ENCODE data around the gene SLC1A3. TPM values are rescaled to one million over a fixed set of nuclear protein-coding genes. Genes with fewer than 3 reads are reported as not detected.

SLC1A3 gene
- total RNA-seq, 2 donors from 2014 or later, result 10.5 to 12.7 TPM

DNA sequence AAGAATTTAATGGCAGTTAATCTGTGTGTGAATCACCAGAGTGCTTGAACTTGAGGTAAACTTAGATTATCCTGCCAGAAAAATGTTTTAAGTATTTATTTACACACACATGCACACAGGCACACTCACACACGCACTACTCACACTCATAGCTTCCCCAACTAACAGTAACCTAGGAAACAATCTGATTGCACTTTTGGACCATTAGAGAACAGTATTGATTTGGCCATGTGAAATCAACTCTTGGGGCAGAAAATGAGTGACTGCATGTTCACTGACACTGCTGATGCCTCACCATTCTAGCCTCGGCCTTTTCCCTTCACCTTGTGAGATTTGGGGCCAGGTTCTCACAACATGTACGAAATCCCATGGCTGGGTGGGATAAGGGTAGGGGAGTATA lies 64.1 kb downstream of the SLC1A3 start:
- Histone ChIP-seq H3K36me3 (no peaks in the 10 kb centered on the region), H3K27ac (no peak overlapping the region), H3K27me3 (replicated peaks; ENCODE audit: insufficient read depth) (no peaks in the 10 kb centered on the region), H3K4me3 (no peak overlapping the region), H3K4me1 (replicated peaks) (no peaks in the 10 kb centered on the region), H3K9me3 (no peaks in the 10 kb centered on the region)
- 94% methylated on average over 3 of the region's 3 CpGs for WGBS
- intact Hi-C loops (cut with DNase I), result no loop called here
- no peak for DNase-seq (ENCODE audit: low spot score)
- TF ChIP-seq POLR2A (IDR thresholded peaks at IDR 0.05) (no peak), POLR2AphosphoS5 (IDR thresholded peaks at IDR 0.05) (no peak)
- TF ChIP-seq, protein P1, sequence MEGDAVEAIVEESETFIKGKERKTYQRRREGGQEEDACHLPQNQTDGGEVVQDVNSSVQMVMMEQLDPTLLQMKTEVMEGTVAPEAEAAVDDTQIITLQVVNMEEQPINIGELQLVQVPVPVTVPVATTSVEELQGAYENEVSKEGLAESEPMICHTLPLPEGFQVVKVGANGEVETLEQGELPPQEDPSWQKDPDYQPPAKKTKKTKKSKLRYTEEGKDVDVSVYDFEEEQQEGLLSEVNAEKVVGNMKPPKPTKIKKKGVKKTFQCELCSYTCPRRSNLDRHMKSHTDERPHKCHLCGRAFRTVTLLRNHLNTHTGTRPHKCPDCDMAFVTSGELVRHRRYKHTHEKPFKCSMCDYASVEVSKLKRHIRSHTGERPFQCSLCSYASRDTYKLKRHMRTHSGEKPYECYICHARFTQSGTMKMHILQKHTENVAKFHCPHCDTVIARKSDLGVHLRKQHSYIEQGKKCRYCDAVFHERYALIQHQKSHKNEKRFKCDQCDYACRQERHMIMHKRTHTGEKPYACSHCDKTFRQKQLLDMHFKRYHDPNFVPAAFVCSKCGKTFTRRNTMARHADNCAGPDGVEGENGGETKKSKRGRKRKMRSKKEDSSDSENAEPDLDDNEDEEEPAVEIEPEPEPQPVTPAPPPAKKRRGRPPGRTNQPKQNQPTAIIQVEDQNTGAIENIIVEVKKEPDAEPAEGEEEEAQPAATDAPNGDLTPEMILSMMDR (IDR thresholded peaks at IDR 0.05), result no peak

DNA sequence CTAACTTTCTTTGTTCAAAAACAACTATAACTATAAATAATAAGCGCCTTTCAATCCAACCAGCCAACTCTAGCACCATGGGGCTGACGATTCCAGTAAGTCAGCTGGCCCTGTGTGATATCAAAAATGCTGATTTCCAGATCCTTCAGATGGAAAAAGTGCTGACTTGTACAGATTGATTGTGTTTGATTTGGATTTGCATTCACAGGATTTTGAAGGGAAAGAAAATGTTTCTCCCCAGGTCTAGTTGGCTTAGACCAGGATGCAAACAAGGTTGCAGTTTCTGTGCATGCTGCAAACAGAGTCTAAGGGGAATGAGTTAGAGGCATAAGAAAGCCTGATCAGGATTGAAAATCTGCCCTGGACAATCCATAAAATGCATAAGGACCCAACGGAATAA lies 68.9 kb downstream of the SLC1A3 start:
- intact Hi-C loops (cut with DNase I), result no loop called here
- no peak overlapping the region for H3K27ac ChIP-seq
- TF ChIP-seq POLR2AphosphoS5 (IDR thresholded peaks at IDR 0.05) (no peak), POLR2A (IDR thresholded peaks at IDR 0.05) (no peak)
- TF ChIP-seq, protein P1 (IDR thresholded peaks at IDR 0.05), result no peak
- no peaks in the 10 kb centered on the region for H3K4me1 ChIP-seq (replicated peaks)
- H3K4me3 ChIP-seq, result no peak overlapping the region
- no peaks in the 10 kb centered on the region for H3K36me3 ChIP-seq
- H3K27me3 ChIP-seq (replicated peaks; ENCODE audit: insufficient read depth), result no peaks in the 10 kb centered on the region
- 85% methylated on average over 3 of the region's 3 CpGs for WGBS
- H3K9me3 ChIP-seq, result no peaks in the 10 kb centered on the region
- no peak for DNase-seq (ENCODE audit: low spot score)

DNA sequence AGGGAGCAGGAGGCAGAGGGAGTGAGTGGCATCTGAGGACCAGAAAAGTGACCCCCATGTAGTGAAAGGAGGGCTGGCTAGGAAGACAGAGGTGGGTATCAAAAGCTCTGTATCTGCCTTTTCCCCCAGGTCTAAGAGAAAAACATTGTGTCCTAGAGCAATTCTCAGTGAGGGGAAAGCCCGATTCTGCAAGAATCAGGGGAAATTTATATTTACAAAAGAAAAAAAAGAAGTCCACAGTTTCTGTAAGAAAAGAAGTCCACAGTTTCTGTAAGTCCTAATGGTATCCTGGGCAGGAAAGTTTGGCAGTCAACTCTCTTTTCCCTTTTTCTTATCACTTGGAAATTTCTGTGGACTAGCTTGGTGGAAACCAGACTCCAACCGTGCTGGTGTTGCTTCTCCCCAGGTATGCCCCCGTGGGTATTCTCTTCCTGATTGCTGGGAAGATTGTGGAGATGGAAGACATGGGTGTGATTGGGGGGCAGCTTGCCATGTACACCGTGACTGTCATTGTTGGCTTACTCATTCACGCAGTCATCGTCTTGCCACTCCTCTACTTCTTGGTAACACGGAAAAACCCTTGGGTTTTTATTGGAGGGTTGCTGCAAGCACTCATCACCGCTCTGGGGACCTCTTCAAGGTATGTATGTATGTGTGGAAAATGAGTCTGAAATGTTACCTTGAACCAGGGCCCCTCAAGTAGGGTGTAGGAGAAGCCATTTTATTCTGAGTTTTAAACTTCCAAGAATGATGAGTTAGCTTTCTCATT lies 73.0 kb downstream of the SLC1A3 start:
- H3K9me3 ChIP-seq, result no peaks in the 10 kb centered on the region
- DNase-seq (ENCODE audit: low spot score), result no peak
- no peak overlapping the region for H3K27ac ChIP-seq
- WGBS, result 93% methylated on average over 8 of the region's 8 CpGs
- no peak for TF ChIP-seq POLR2AphosphoS5 (IDR thresholded peaks at IDR 0.05)
- TF ChIP-seq, protein P1 (IDR thresholded peaks at IDR 0.05), result no peak
- TF ChIP-seq POLR2A (IDR thresholded peaks at IDR 0.05), result no peak
- no peaks in the 10 kb centered on the region for H3K36me3 ChIP-seq
- no peak overlapping the region for H3K4me3 ChIP-seq
- H3K4me1 ChIP-seq (replicated peaks), result no peaks in the 10 kb centered on the region
- intact Hi-C loops (cut with DNase I), result no loop called here
- H3K27me3 ChIP-seq (replicated peaks; ENCODE audit: insufficient read depth), result no peaks in the 10 kb centered on the region

DNA sequence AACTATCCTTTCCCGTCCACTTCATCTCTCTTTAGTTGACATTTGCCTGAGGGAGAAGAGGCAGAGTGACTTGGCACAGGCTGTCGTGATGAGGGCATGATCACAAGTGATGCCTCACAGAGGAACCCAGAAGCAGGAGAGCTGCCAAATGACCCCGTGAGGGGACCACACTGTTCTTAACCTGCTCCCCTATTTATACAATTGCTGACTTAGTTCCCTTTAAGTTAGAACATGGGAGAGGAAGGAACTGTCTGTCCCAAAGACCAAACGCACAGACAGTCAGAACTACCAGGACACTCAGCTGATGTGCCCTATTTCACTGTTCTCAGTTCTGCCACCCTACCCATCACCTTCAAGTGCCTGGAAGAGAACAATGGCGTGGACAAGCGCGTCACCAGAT lies 73.7 kb downstream of the SLC1A3 start:
- TF ChIP-seq POLR2A (IDR thresholded peaks at IDR 0.05) (no peak), POLR2AphosphoS5 (IDR thresholded peaks at IDR 0.05) (no peak)
- TF ChIP-seq, protein P1 (IDR thresholded peaks at IDR 0.05), result no peak
- Histone ChIP-seq H3K4me3 (no peak overlapping the region), H3K27ac (no peak overlapping the region), H3K27me3 (replicated peaks; ENCODE audit: insufficient read depth) (no peaks in the 10 kb centered on the region), H3K9me3 (no peaks in the 10 kb centered on the region), H3K36me3 (no peaks in the 10 kb centered on the region), H3K4me1 (replicated peaks) (no peaks in the 10 kb centered on the region)
- DNase-seq (ENCODE audit: low spot score), result no peak
- intact Hi-C loops (cut with DNase I), result no loop called here
- 82% methylated on average over 7 of the region's 7 CpGs for WGBS

- no peak for DNase-seq (ENCODE audit: low spot score)
- Histone ChIP-seq H3K4me1 (replicated peaks) (no peaks in the 10 kb centered on the region), H3K36me3 (no peaks in the 10 kb centered on the region), H3K9me3 (no peaks in the 10 kb centered on the region), H3K27me3 (replicated peaks; ENCODE audit: insufficient read depth) (no peaks in the 10 kb centered on the region), H3K27ac (no peak overlapping the region), H3K4me3 (no peak overlapping the region)
- WGBS, result 87% methylated on average over 1 of the region's 1 CpG
- intact Hi-C loops (cut with DNase I), result no loop called here
- TF ChIP-seq POLR2AphosphoS5 (IDR thresholded peaks at IDR 0.05), result no peak
- no peak for TF ChIP-seq POLR2A (IDR thresholded peaks at IDR 0.05)
- TF ChIP-seq, protein P1 (IDR thresholded peaks at IDR 0.05), result no peak
Measured at GRCh38 chr5:36681711-36682110, 75.3 kb downstream of the SLC1A3 start.

Measured in prostate gland (tissue), 2 donors.